Type B pancreatic cell (in vitro differentiated cells): ENCODE data around the gene PPARG. TPM values are rescaled to one million over a fixed set of nuclear protein-coding genes. Genes with fewer than 3 reads are reported as not detected.
A peak's percentile ranks its signal among the peaks of the same experiment; 100 is the strongest.

Experiments
- DNase-seq: peaks from one replicate; pipeline ENCODE4 v3.0.0; 2021; ENCODE audit warnings: mixed read lengths; ENCODE audit not compliant: unreplicated experiment; ENCODE audit errors: extremely low spot score
- H3K27ac Mint-ChIP-seq: 2 replicates; pipeline ENCODE4 v1.8.0; 2021; ENCODE audit warnings: mild to moderate bottlenecking, mixed read lengths
- H3K27me3 Mint-ChIP-seq: 2 replicates; pipeline ENCODE4 v1.8.0; 2021; ENCODE audit warnings: mixed read lengths
- H3K36me3 Mint-ChIP-seq: 2 replicates; pipeline ENCODE4 v1.8.0; 2021; ENCODE audit warnings: mixed read lengths
- H3K4me1 Mint-ChIP-seq: one replicate; pipeline ENCODE4 v1.8.0; 2021; ENCODE audit warnings: mixed read lengths; ENCODE audit not compliant: unreplicated experiment
- H3K4me3 Mint-ChIP-seq: 2 replicates; pipeline ENCODE4 v1.8.0; 2021; ENCODE audit warnings: mild to moderate bottlenecking, mixed read lengths
- H3K9me3 Mint-ChIP-seq: 2 replicates; pipeline ENCODE4 v1.8.0; 2021; ENCODE audit warnings: mixed read lengths
- total RNA-seq: library from RNA; stranded (reverse); gene quantifications from 2 replicates; pipeline ENCODE4 v1.2.1, GENCODE V29; 2021; ENCODE audit warnings: low replicate concordance
- TF ChIP-seq, protein P1 (sequence below): fragments of 200-600 bp; sonication (generic); conservative IDR thresholded peaks from 2 replicates; pipeline ENCODE4 v1.5.0; 2021; ENCODE audit warnings: antibody characterized with exemption, mild to moderate bottlenecking

PPARG gene
- total RNA-seq, 1 donor from 2014 or later, result 21.5 TPM

DNA sequence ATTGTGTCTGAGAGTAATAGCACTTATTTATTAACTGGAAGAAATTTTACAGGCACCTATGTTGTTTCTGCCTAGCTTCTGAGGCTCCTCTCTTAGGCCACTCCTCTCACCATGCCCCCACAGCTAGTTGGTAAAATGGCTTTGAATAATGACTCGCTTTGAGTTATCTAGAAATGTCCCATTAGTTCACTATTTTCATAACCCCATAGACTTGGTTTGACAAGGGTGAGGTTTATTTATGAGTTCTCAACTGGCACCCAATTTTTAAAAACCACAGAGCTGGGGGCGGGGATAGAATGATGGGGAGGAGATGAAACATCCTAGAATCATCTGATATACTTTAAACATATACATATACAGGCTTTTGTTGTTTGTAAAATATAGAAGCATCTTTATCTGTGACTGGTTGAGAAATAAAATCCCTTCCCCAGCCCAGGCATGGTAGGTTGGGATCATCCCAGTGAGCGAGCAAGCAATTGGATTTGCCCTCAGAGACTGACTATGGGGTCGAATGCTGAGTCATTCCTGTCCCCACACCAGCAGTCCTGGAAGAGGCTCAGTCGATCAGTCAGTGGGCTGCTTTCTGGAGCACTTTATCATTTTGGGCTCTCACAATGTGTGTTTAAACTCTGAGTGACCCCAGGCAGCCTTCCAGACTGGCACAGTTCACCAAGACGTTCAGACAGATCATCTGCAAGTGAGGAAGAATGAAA, 135.2 kb downstream of the PPARG start:
- TF ChIP-seq, protein P1, sequence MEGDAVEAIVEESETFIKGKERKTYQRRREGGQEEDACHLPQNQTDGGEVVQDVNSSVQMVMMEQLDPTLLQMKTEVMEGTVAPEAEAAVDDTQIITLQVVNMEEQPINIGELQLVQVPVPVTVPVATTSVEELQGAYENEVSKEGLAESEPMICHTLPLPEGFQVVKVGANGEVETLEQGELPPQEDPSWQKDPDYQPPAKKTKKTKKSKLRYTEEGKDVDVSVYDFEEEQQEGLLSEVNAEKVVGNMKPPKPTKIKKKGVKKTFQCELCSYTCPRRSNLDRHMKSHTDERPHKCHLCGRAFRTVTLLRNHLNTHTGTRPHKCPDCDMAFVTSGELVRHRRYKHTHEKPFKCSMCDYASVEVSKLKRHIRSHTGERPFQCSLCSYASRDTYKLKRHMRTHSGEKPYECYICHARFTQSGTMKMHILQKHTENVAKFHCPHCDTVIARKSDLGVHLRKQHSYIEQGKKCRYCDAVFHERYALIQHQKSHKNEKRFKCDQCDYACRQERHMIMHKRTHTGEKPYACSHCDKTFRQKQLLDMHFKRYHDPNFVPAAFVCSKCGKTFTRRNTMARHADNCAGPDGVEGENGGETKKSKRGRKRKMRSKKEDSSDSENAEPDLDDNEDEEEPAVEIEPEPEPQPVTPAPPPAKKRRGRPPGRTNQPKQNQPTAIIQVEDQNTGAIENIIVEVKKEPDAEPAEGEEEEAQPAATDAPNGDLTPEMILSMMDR, result no peak
- Mint-ChIP-seq H3K36me3 (no peaks in the 10 kb centered on the region), H3K27me3 (peaks cover 9% of the 10 kb centered on the region), H3K4me1 (peaks cover 50% of the 10 kb centered on the region), H3K9me3 (no peaks in the 10 kb centered on the region), H3K4me3 (peak overlapping the region; percentile 21), H3K27ac (peak overlapping the region; percentile 82)
- no peak for DNase-seq

DNA sequence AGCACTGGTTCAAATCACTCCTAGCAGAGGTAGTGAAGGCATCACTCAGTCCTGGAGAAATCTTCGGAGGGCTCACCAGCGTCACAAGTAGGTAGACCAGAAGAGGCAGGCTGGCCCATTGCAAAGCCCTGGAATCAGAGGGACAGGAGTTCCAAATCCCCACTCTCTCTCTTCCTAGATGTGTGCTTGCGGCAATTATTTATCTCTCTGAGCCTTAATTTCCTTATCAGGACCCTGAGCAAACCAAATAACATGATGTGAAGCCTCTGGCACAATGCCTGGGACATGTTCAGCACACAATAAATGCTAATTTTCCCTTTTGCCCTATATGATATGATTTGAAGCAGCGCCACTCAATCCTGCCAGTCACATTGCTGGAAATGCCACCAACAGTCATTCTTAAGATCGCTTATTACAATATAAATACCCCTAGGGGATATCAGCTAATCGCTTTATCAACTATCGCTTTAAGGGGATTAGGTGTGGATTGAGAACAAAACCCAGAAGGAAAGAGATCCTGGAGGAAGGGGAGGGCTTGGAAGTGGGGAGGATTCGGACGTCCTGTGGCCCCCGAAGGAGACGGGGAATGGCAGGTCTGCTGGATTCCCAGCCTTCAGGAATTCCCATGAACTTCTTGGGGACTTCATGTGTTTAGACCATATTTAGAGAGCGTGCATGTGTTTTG, 135.9 kb downstream of the PPARG start:
- H3K36me3 Mint-ChIP-seq, result no peaks in the 10 kb centered on the region
- H3K27ac Mint-ChIP-seq, result peak overlapping the region; percentile 82
- TF ChIP-seq, protein P1, result no peak
- H3K4me3 Mint-ChIP-seq, result peak overlapping the region; percentile 21
- no peak for DNase-seq
- peaks cover 57% of the 10 kb centered on the region for H3K4me1 Mint-ChIP-seq
- peaks cover 9% of the 10 kb centered on the region for H3K27me3 Mint-ChIP-seq
- H3K9me3 Mint-ChIP-seq, result no peaks in the 10 kb centered on the region

DNA sequence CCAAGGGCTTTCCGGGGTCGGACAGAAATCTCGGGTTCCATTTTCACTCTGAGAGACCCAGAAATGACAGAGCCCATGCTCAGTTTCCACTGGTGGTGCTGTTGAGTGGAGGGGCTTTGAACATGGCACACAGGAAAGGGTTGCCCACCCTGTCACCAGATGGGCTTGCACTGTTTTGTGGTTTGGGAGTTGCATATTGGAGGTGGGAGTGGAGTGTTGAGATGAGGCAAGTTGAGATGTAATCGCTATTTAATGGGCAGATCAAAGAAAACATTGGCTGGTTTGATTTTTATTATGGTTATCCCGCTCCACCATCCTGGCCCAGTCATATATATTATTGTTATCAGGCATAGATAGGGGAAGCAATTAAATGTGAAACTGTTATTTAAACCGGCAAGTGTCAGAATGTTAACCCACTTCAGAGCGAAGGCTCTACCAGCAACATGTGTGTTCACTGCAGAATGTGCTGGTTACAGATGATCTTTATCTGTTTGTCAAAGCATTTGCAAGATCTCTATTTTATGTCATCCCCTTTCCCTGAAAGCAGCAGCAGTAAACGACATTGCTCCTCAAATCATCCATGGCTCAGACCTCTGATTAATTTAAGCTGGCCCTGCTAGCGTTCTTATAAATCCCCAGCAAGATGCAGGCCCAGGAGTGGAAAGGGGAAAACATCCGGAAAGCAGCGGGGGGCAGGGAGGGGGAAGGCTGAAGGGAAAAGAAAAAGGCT, 137.1 kb downstream of the PPARG start:
- no peak for DNase-seq
- H3K9me3 Mint-ChIP-seq, result peaks cover 5% of the 10 kb centered on the region
- TF ChIP-seq, protein P1, result no peak
- peaks cover 59% of the 10 kb centered on the region for H3K4me1 Mint-ChIP-seq
- H3K36me3 Mint-ChIP-seq, result no peaks in the 10 kb centered on the region
- peaks cover 12% of the 10 kb centered on the region for H3K27me3 Mint-ChIP-seq
- peak overlapping the region; percentile 2 for H3K4me3 Mint-ChIP-seq
- H3K27ac Mint-ChIP-seq, result peak overlapping the region; percentile 8

DNA sequence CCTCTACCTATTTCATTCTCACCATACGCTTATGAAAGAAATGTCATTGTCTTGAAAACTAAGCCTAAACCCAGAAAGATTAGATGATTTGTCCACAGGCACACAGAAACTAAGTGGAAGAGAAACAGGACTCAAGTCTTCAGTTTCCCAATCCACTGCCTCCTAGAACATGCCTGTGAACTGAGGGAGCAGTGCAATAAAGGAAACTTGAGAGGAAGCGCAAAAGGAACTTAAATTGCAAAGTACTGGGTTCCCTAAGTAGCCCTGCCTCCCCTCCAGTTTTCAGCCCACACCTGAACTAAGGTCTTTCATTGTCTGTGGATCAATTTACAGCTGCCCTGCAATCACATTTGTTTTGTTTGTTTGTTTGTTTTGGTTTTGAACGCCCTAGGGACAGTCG, 138.7 kb downstream of the PPARG start:
- H3K27ac Mint-ChIP-seq, result no peak overlapping the region

DNA sequence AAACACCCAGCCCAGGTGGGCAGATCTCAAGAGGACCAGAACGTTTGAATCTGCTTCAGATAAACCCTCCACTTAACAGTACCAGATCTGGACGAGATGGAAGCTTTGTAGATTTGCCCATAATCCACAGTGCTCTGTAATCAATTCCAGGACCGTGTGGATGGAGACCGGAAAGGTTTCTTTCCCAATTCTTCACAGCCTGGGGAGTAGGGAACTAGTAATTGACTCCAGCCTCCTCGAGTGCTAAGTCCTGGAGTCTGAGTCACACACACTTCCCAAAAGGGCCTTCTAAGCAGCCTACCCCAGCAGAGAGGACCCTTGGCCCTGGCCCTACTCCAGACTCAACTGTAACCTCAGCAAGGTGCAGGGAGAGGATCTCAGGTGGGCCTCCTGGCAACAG, 139.3 kb downstream of the PPARG start:
- H3K27ac Mint-ChIP-seq, result no peak overlapping the region
- TF ChIP-seq, protein P1, result no peak
- peaks cover 12% of the 10 kb centered on the region for H3K27me3 Mint-ChIP-seq
- H3K9me3 Mint-ChIP-seq, result peaks cover 5% of the 10 kb centered on the region
- no peaks in the 10 kb centered on the region for H3K36me3 Mint-ChIP-seq
- H3K4me3 Mint-ChIP-seq, result peak overlapping the region; percentile 18
- peaks cover 57% of the 10 kb centered on the region for H3K4me1 Mint-ChIP-seq
- no peak for DNase-seq

More for the DNA sequence above, 138.7 kb downstream of the PPARG start:
- peaks cover 5% of the 10 kb centered on the region for H3K9me3 Mint-ChIP-seq
- no peak for DNase-seq
- no peaks in the 10 kb centered on the region for H3K36me3 Mint-ChIP-seq
- peaks cover 12% of the 10 kb centered on the region for H3K27me3 Mint-ChIP-seq
- H3K4me3 Mint-ChIP-seq, result no peak overlapping the region
- TF ChIP-seq, protein P1, result no peak
- peaks cover 59% of the 10 kb centered on the region for H3K4me1 Mint-ChIP-seq
